Measurements from ENCODE around the gene CDH22. TPM values are rescaled to one million over a fixed set of nuclear protein-coding genes. Genes with fewer than 3 reads are reported as not detected.

CDH22 gene
- total RNA-seq, 1 experiment from 2014 or later = 0.11 TPM

- H3K4me3 Mint-ChIP-seq (ENCODE audit: unreplicated experiment) = no peak overlapping the region
- no peaks in the 10 kb centered on the region for H3K36me3 Mint-ChIP-seq (ENCODE audit: insufficient read depth, unreplicated experiment)
- no peak overlapping the region for H3K27ac Mint-ChIP-seq (ENCODE audit: unreplicated experiment)
- Histone ChIP-seq H3K4me1 (no peaks in the 10 kb centered on the region), H3K27me3 (replicated peaks; ENCODE audit: control insufficient read depth, insufficient read depth, low read length) (no peaks in the 10 kb centered on the region; the same call in 1 of the 2 replicates), H3K9me3 (no peaks in the 10 kb centered on the region), H3K36me3 (ENCODE audit: control insufficient read depth, insufficient read depth, low read length) (no peaks in the 10 kb centered on the region), H3K4me3 (ENCODE audit: low read depth, low read length) (no peak overlapping the region)
- no peak for TF ChIP-seq CTCF (IDR thresholded peaks at IDR 0.05; ENCODE audit: insufficient read depth in 1 of 2, low read depth in 1 of 2, low read length in 1 of 2, severe bottlenecking in 1 of 2, unreplicated experiment in 1 of 2)
- no TSS peak for BruUV-seq (replicated peaks)
- CTCF ChIA-PET = interaction anchor here (0.5 to 0.6 kb wide), 2 partner anchors 12 to 228 kb away, joined by 3 to 4 read pairs; no protein-coding TSS in a partner anchor
- POLR2A ChIA-PET = no interaction called here
- no peak for DNase-seq
- H3K27me3 Mint-ChIP-seq (ENCODE audit: insufficient read depth, unreplicated experiment) = peaks cover 37% of the 10 kb centered on the region
- H3K4me1 Mint-ChIP-seq (ENCODE audit: low read depth, unreplicated experiment) = no peaks in the 10 kb centered on the region
- intact Hi-C loops (cut with micrococcal nuclease; ENCODE audit: unreplicated experiment) = no loop called here
- no peaks in the 10 kb centered on the region for H3K9me3 Mint-ChIP-seq (ENCODE audit: unreplicated experiment)
Observed at GRCh38 chr20:46135856-46136633, 172.3 kb downstream of the CDH22 start.

GRCh38 chr20:46134716-46135115 lies 173.6 kb downstream of the CDH22 start:
- intact Hi-C loops (cut with micrococcal nuclease; ENCODE audit: unreplicated experiment) = loop anchor here (5.0 kb wide), 3 partner anchors 112 to 173 kb away; partner anchors contain the start of gene CDH22
- H3K4me3 ChIP-seq (ENCODE audit: low read depth, low read length) = no peak overlapping the region
- H3K4me1 ChIP-seq = no peaks in the 10 kb centered on the region
- no peaks in the 10 kb centered on the region for H3K36me3 ChIP-seq (ENCODE audit: control insufficient read depth, insufficient read depth, low read length)
- no peak overlapping the region for H3K4me3 Mint-ChIP-seq (ENCODE audit: unreplicated experiment)
- no peaks in the 10 kb centered on the region for H3K36me3 Mint-ChIP-seq (ENCODE audit: insufficient read depth, unreplicated experiment)
- no peaks in the 10 kb centered on the region for H3K9me3 ChIP-seq
- no peak for DNase-seq
- peaks cover 31% of the 10 kb centered on the region for H3K27me3 Mint-ChIP-seq (ENCODE audit: insufficient read depth, unreplicated experiment)
- ChIA-PET CTCF (interaction anchor here (0.7 to 1.2 kb wide), 3 partner anchors 11 to 272 kb away, joined by 3 to 4 read pairs (median 3); no protein-coding TSS in a partner anchor), POLR2A (interaction anchor here (0.5 kb wide), 1 partner anchor 112 kb away, joined by 3 read pairs; no protein-coding TSS in a partner anchor)
- no peaks in the 10 kb centered on the region for H3K9me3 Mint-ChIP-seq (ENCODE audit: unreplicated experiment)
- TF ChIP-seq CTCF (IDR thresholded peaks at IDR 0.05; ENCODE audit: insufficient read depth in 1 of 2, low read depth in 1 of 2, low read length in 1 of 2, severe bottlenecking in 1 of 2, unreplicated experiment in 1 of 2) = no peak
- peaks cover 4% of the 10 kb centered on the region for H3K27me3 ChIP-seq (replicated peaks; ENCODE audit: control insufficient read depth, insufficient read depth, low read length)
- no peaks in the 10 kb centered on the region for H3K4me1 Mint-ChIP-seq (ENCODE audit: low read depth, unreplicated experiment)
- no TSS peak for BruUV-seq (replicated peaks)
- no peak overlapping the region for H3K27ac Mint-ChIP-seq (ENCODE audit: unreplicated experiment)

- DNase-seq = no peak
- Histone ChIP-seq H3K27me3 (replicated peaks; ENCODE audit: control insufficient read depth, insufficient read depth, low read length) (peaks cover 4% of the 10 kb centered on the region), H3K36me3 (ENCODE audit: control insufficient read depth, insufficient read depth, low read length) (no peaks in the 10 kb centered on the region), H3K9me3 (no peaks in the 10 kb centered on the region), H3K4me1 (no peaks in the 10 kb centered on the region), H3K4me3 (ENCODE audit: low read depth, low read length) (no peak overlapping the region)
- intact Hi-C loops (cut with micrococcal nuclease; ENCODE audit: unreplicated experiment) = loop anchor here (2.0 to 5.0 kb wide), 5 partner anchors 112 to 547 kb away; partner anchors contain the start of gene CDH22
- no peak for TF ChIP-seq CTCF (IDR thresholded peaks at IDR 0.05; ENCODE audit: insufficient read depth in 1 of 2, low read depth in 1 of 2, low read length in 1 of 2, severe bottlenecking in 1 of 2, unreplicated experiment in 1 of 2)
- H3K4me3 Mint-ChIP-seq (ENCODE audit: unreplicated experiment) = no peak overlapping the region
- H3K36me3 Mint-ChIP-seq (ENCODE audit: insufficient read depth, unreplicated experiment) = no peaks in the 10 kb centered on the region
- ChIA-PET POLR2A (interaction anchor here (0.5 kb wide), 1 partner anchor 111 kb away, joined by 3 read pairs; no protein-coding TSS in a partner anchor), CTCF (interaction anchor here (0.7 to 1.2 kb wide), 3 partner anchors 11 to 273 kb away, joined by 3 to 4 read pairs (median 3); no protein-coding TSS in a partner anchor)
- peaks cover 32% of the 10 kb centered on the region for H3K27me3 Mint-ChIP-seq (ENCODE audit: insufficient read depth, unreplicated experiment)
- H3K4me1 Mint-ChIP-seq (ENCODE audit: low read depth, unreplicated experiment) = no peaks in the 10 kb centered on the region
- H3K9me3 Mint-ChIP-seq (ENCODE audit: unreplicated experiment) = no peaks in the 10 kb centered on the region
- no TSS peak for BruUV-seq (replicated peaks)
- H3K27ac Mint-ChIP-seq (ENCODE audit: unreplicated experiment) = no peak overlapping the region
Observed at GRCh38 chr20:46133886-46134654, 174.2 kb downstream of the CDH22 start.

Data from Caco-2 (cell line).